ENCODE measurements around the gene EEF1G. TPM values are rescaled to one million over a fixed set of nuclear protein-coding genes. Genes with fewer than 3 reads are reported as not detected.

EEF1G gene
- total RNA-seq, 1 experiment from 2014 or later: 1,119 TPM

DNA sequence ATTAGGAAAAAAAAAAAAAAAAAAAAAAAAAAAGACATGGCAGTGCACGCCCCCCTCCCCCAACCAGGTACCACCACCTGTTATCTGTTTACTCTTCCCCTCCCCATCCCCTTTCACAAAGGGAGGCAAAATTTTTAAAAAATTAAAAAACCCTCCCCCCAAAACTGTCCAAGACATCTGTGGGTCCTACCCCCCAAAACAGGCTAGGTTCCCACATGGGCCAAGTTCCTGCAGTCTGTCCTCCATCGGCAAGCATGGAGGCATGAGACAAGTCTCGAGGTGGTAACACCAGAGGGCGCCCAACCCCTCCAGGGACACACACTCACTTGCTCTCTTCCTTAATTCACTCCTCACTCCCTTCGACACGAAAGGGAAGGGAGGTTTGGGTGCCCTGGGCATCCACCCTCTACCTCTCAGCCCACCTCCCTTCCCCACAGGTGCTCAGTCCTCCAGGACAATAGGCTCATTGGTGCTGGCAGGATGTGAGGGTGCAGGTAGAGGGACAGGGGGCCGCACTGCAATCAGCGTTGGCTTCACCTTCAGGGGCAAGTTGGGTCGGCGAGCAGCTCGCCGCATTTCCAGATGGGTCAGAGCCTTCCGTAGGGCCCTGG is 19.8 kb upstream of the EEF1G start:
- Histone ChIP-seq H3K27ac (ENCODE audit: low read length) (peak overlapping the region; percentile 91; the same call in 1 of the 2 replicates), H3K36me3 (ENCODE audit: control insufficient read depth, insufficient read depth, low read length) (peaks cover 18% of the 10 kb centered on the region), H3K4me1 (ENCODE audit: control insufficient read depth, insufficient read depth, low read length) (peaks cover 20% of the 10 kb centered on the region), H3K4me3 (ENCODE audit: low read depth in 2 of 2, low read length in 2 of 2) (no peak overlapping the region), H3K9me3 (ENCODE audit: control insufficient read depth, insufficient read depth, low read depth, low read length) (no peaks in the 10 kb centered on the region), H3K27me3 (ENCODE audit: control insufficient read depth, insufficient read depth, low read length) (no peaks in the 10 kb centered on the region)
- ChIA-PET POLR2A (no interaction called here), CTCF (interaction anchor here (0.7 kb wide), 1 partner anchor 30 kb away, joined by 8 read pairs; no protein-coding TSS in a partner anchor)
- in situ Hi-C loops (cut with HindIII; ENCODE audit: low pct_unique_long_range_greater_than_20kb, low sequenced_read_pairs): no loop called here
- intact Hi-C loops (cut with micrococcal nuclease; ENCODE audit: unreplicated experiment): no loop called here
- TF ChIP-seq, protein P1, sequence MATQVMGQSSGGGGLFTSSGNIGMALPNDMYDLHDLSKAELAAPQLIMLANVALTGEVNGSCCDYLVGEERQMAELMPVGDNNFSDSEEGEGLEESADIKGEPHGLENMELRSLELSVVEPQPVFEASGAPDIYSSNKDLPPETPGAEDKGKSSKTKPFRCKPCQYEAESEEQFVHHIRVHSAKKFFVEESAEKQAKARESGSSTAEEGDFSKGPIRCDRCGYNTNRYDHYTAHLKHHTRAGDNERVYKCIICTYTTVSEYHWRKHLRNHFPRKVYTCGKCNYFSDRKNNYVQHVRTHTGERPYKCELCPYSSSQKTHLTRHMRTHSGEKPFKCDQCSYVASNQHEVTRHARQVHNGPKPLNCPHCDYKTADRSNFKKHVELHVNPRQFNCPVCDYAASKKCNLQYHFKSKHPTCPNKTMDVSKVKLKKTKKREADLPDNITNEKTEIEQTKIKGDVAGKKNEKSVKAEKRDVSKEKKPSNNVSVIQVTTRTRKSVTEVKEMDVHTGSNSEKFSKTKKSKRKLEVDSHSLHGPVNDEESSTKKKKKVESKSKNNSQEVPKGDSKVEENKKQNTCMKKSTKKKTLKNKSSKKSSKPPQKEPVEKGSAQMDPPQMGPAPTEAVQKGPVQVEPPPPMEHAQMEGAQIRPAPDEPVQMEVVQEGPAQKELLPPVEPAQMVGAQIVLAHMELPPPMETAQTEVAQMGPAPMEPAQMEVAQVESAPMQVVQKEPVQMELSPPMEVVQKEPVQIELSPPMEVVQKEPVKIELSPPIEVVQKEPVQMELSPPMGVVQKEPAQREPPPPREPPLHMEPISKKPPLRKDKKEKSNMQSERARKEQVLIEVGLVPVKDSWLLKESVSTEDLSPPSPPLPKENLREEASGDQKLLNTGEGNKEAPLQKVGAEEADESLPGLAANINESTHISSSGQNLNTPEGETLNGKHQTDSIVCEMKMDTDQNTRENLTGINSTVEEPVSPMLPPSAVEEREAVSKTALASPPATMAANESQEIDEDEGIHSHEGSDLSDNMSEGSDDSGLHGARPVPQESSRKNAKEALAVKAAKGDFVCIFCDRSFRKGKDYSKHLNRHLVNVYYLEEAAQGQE (IDR thresholded peaks at IDR 0.05; ENCODE audit: insufficient read depth in 1 of 2, low read depth in 2 of 2, low read length in 1 of 2): no peak
- TF ChIP-seq, protein P2, sequence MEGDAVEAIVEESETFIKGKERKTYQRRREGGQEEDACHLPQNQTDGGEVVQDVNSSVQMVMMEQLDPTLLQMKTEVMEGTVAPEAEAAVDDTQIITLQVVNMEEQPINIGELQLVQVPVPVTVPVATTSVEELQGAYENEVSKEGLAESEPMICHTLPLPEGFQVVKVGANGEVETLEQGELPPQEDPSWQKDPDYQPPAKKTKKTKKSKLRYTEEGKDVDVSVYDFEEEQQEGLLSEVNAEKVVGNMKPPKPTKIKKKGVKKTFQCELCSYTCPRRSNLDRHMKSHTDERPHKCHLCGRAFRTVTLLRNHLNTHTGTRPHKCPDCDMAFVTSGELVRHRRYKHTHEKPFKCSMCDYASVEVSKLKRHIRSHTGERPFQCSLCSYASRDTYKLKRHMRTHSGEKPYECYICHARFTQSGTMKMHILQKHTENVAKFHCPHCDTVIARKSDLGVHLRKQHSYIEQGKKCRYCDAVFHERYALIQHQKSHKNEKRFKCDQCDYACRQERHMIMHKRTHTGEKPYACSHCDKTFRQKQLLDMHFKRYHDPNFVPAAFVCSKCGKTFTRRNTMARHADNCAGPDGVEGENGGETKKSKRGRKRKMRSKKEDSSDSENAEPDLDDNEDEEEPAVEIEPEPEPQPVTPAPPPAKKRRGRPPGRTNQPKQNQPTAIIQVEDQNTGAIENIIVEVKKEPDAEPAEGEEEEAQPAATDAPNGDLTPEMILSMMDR (IDR thresholded peaks at IDR 0.05): peak; percentile 89
- TF ChIP-seq POLR2AphosphoS5 (IDR thresholded peaks at IDR 0.05; ENCODE audit: low read depth, low read length): peak; percentile 40; the same call in 1 of the 2 replicates
- no peak for TF ChIP-seq TCF7L2 (IDR thresholded peaks at IDR 0.05; ENCODE audit: low read depth, low read length)
- ATAC-seq: peak; percentile 66
- no TSS peak for BruUV-seq (replicated peaks)
- no peak for DNase-seq (ENCODE audit: low read depth, low spot score)

DNA sequence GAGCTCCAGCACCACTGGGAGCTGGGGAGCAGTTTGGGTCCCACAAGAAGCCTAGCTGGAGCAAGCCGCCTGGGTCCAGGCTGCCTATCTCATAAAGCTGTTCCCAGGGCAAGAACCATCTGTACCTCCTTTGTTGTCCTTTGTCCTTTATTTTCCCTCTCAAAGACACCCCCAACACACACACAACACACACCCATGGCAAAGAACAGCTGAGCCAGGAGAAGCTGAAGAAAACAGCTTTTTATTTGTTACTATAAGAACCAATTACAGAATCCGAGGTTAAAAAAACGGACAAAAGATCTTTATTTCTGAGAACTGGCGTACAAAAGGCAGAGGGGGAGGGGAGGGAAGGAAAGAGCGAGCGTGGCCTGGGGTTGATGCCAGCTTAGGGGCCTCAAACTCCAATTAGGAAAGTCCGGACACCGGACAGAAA is 19.3 kb upstream of the EEF1G start:
- POLR2A ChIA-PET: interaction anchor here (0.6 kb wide), 1 partner anchor 152 kb away, joined by 7 read pairs; no protein-coding TSS in a partner anchor
- no peak for TF ChIP-seq TCF7L2 (IDR thresholded peaks at IDR 0.05; ENCODE audit: low read depth, low read length)
- TF ChIP-seq SIN3A (IDR thresholded peaks at IDR 0.05; ENCODE audit: borderline replicate concordance, insufficient read depth, low read depth, low read length): no peak
- TF ChIP-seq, protein P2 (IDR thresholded peaks at IDR 0.05): no peak
- no peak for TF ChIP-seq POLR2AphosphoS5 (IDR thresholded peaks at IDR 0.05; ENCODE audit: low read depth, low read length)
- TF ChIP-seq, protein P1 (IDR thresholded peaks at IDR 0.05; ENCODE audit: insufficient read depth in 1 of 2, low read depth in 2 of 2, low read length in 1 of 2): no peak
- no TSS peak for BruUV-seq (replicated peaks)
- CTCF ChIA-PET: interaction anchor here (0.6 to 0.7 kb wide), 2 partner anchors 31 to 184 kb away, joined by 3 to 8 read pairs; no protein-coding TSS in a partner anchor
- DNase-seq (ENCODE audit: low read depth, low spot score) (no peak), ATAC-seq (no peak)
- Histone ChIP-seq H3K4me3 (ENCODE audit: low read depth in 2 of 2, low read length in 2 of 2) (no peak overlapping the region), H3K36me3 (ENCODE audit: control insufficient read depth, insufficient read depth, low read length) (peaks cover 17% of the 10 kb centered on the region), H3K9me3 (ENCODE audit: control insufficient read depth, insufficient read depth, low read depth, low read length) (no peaks in the 10 kb centered on the region), H3K27me3 (ENCODE audit: control insufficient read depth, insufficient read depth, low read length) (no peaks in the 10 kb centered on the region), H3K27ac (ENCODE audit: low read length) (peak overlapping the region; percentile 91), H3K4me1 (ENCODE audit: control insufficient read depth, insufficient read depth, low read length) (peaks cover 21% of the 10 kb centered on the region)
- intact Hi-C loops (cut with micrococcal nuclease; ENCODE audit: unreplicated experiment): no loop called here
- in situ Hi-C loops (cut with HindIII; ENCODE audit: low pct_unique_long_range_greater_than_20kb, low sequenced_read_pairs): no loop called here
